Astrocyte (in vitro differentiated cells and primary cell): Measurements from ENCODE around the gene CDRT4.

ENCODE experiments used
- EZH2 ChIP-seq: IDR thresholded peaks from 2 replicates; pipeline ENCODE4 v1.6.1; 2012; ENCODE audit warnings: mild to moderate bottlenecking, low read length, inconsistent platforms; ENCODE audit not compliant: insufficient read depth
- TF ChIP-seq, protein P1 (sequence below): IDR thresholded peaks from 2 replicates; pipeline ENCODE4 v1.5.1; 2011; ENCODE audit warnings: low read depth, mild to moderate bottlenecking, inconsistent platforms, low read length, moderate library complexity; ENCODE audit not compliant: insufficient read depth

GRCh38 chr17:15467592-15467991 is at the start of gene CDRT4:
- TF ChIP-seq, protein P1, sequence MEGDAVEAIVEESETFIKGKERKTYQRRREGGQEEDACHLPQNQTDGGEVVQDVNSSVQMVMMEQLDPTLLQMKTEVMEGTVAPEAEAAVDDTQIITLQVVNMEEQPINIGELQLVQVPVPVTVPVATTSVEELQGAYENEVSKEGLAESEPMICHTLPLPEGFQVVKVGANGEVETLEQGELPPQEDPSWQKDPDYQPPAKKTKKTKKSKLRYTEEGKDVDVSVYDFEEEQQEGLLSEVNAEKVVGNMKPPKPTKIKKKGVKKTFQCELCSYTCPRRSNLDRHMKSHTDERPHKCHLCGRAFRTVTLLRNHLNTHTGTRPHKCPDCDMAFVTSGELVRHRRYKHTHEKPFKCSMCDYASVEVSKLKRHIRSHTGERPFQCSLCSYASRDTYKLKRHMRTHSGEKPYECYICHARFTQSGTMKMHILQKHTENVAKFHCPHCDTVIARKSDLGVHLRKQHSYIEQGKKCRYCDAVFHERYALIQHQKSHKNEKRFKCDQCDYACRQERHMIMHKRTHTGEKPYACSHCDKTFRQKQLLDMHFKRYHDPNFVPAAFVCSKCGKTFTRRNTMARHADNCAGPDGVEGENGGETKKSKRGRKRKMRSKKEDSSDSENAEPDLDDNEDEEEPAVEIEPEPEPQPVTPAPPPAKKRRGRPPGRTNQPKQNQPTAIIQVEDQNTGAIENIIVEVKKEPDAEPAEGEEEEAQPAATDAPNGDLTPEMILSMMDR = no peak
- TF ChIP-seq EZH2 = no peak
